ENCODE measurements around the gene A3GALT2. TPM values are rescaled to one million over a fixed set of nuclear protein-coding genes. Genes with fewer than 3 reads are reported as not detected.

The A3GALT2 gene
- total RNA-seq, 1 experiment from 2014 or later = not detected

DNA sequence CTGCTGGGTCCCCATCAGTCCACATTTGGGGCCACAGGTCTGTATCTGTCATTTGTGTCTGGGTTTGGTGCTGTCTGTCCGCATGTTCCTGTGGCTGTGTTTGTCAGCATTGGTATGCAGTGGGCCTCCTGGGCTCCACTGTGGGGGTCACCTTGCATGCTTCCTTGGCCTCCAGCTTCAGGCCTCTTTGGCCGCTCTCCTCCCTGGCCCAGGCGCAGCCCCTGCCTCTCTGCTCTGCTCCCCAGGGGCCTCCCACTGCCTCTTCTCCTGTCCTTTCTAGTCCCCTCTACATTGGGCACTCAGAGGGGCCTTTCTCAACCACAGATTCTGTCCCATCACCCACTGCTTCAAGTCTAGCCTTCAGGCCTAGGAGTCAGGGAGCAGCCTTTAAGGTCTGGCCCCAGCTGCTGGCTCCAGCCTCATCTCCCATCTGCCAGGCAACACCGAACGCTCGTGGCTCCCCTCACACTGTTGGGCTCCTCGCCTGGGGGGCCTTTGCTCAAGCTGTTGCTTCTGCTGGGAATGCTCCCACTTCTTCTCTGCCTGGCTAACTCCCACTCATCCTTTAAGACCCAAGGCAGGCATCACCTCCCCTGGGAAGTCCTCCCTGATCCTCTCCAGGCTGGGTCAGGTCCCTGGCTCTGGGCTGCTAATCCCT lies 50.0 kb downstream of the A3GALT2 start:
- Histone ChIP-seq H3K4me1 (replicated peaks; ENCODE audit: insufficient read depth) (no peaks in the 10 kb centered on the region), H3K27ac (no peak overlapping the region), H3K9me3 (ENCODE audit: insufficient read depth, low read depth) (no peaks in the 10 kb centered on the region), H4K20me1 (ENCODE audit: insufficient read depth) (no peaks in the 10 kb centered on the region), H3K4me2 (no peak overlapping the region), H3K27me3 (ENCODE audit: insufficient read depth, low read depth) (no peaks in the 10 kb centered on the region), H3K79me2 (ENCODE audit: low read depth) (no peaks in the 10 kb centered on the region), H3K4me3 (no peak overlapping the region), H3K9me2 (ENCODE audit: insufficient read depth) (no peaks in the 10 kb centered on the region), H2AFZ (no peak overlapping the region), H3K36me3 (ENCODE audit: low read depth) (no peaks in the 10 kb centered on the region), H3F3A (ENCODE audit: insufficient read depth, low read depth) (peaks cover 7% of the 10 kb centered on the region; the same call in 1 of the 2 replicates)
- DNase-seq = no peak
- intact Hi-C loops (cut with micrococcal nuclease; ENCODE audit: unreplicated experiment) = no loop called here
- TF ChIP-seq, protein P1, sequence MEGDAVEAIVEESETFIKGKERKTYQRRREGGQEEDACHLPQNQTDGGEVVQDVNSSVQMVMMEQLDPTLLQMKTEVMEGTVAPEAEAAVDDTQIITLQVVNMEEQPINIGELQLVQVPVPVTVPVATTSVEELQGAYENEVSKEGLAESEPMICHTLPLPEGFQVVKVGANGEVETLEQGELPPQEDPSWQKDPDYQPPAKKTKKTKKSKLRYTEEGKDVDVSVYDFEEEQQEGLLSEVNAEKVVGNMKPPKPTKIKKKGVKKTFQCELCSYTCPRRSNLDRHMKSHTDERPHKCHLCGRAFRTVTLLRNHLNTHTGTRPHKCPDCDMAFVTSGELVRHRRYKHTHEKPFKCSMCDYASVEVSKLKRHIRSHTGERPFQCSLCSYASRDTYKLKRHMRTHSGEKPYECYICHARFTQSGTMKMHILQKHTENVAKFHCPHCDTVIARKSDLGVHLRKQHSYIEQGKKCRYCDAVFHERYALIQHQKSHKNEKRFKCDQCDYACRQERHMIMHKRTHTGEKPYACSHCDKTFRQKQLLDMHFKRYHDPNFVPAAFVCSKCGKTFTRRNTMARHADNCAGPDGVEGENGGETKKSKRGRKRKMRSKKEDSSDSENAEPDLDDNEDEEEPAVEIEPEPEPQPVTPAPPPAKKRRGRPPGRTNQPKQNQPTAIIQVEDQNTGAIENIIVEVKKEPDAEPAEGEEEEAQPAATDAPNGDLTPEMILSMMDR (conservative IDR thresholded peaks at IDR 0.05) = no peak
- TF ChIP-seq EZH2 (IDR thresholded peaks at IDR 0.05; ENCODE audit: low read depth) = no peak
- ChIA-PET CTCF (no interaction called here), POLR2A (ENCODE audit: unreplicated experiment) (interaction anchor here (0.6 kb wide), 1 partner anchor 39 kb away, joined by 4 read pairs; no protein-coding TSS in a partner anchor)
- no TSS peak for BruUV-seq (replicated peaks)

DNA sequence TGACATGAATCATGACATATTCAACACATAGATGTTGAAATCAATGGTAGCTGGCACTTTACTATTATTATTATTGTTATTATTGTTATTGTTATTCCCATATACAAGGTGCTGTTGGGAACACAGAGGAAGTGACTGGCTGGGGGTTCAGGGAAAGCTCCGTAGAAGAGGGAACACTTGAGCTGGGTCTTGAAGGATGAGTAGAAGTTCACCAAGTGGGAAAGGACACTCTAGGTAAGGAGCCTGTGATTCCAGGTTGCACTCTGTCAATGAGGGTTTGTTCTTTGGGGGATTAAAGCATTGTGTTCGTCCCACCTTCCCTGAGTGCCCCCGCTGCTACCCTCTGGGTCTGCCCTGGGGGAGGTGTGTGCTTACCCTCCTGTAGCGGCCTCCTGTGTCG lies 50.5 kb downstream of the A3GALT2 start:
- Histone ChIP-seq H3K9me2 (ENCODE audit: insufficient read depth) (no peaks in the 10 kb centered on the region), H3K4me1 (replicated peaks; ENCODE audit: insufficient read depth) (no peaks in the 10 kb centered on the region), H3K79me2 (ENCODE audit: low read depth) (no peaks in the 10 kb centered on the region), H2AFZ (no peak overlapping the region), H3K9me3 (ENCODE audit: insufficient read depth, low read depth) (no peaks in the 10 kb centered on the region), H4K20me1 (ENCODE audit: insufficient read depth) (no peaks in the 10 kb centered on the region), H3K4me2 (no peak overlapping the region), H3K27me3 (ENCODE audit: insufficient read depth, low read depth) (no peaks in the 10 kb centered on the region), H3K4me3 (no peak overlapping the region), H3K36me3 (ENCODE audit: low read depth) (no peaks in the 10 kb centered on the region), H3K27ac (no peak overlapping the region), H3F3A (ENCODE audit: insufficient read depth, low read depth) (peaks cover 7% of the 10 kb centered on the region; the same call in 1 of the 2 replicates)
- BruUV-seq (replicated peaks) = no TSS peak
- intact Hi-C loops (cut with micrococcal nuclease; ENCODE audit: unreplicated experiment) = no loop called here
- POLR2A ChIA-PET (ENCODE audit: unreplicated experiment) = interaction anchor here (0.6 to 0.7 kb wide), 2 partner anchors 10 to 39 kb away, joined by 4 read pairs; no protein-coding TSS in a partner anchor
- TF ChIP-seq, protein P1 (conservative IDR thresholded peaks at IDR 0.05) = no peak
- TF ChIP-seq EZH2 (IDR thresholded peaks at IDR 0.05; ENCODE audit: low read depth) = no peak
- no peak for DNase-seq
- CTCF ChIA-PET = no interaction called here

DNA sequence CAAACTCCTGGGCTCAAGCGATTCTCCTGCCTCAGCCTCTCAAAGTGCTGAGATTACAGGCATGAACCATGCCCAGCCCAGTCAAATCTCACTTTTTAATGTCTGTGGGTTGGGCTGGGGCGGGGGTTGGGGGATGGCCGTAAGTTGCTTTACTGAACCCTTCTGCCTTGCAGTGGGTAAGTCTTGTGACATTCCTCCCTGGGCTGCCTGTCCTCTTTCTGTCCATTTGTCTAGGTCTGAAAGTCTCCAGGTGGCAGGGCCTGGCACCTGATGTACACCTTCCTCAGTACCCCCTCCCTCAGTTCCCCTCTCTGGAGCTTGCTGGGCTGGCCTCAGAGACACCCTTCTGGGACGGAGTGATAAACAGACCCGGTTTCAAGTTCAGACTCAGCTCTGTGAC lies 51.3 kb downstream of the A3GALT2 start:
- no peaks in the 10 kb centered on the region for H4K20me1 ChIP-seq (ENCODE audit: insufficient read depth)
- POLR2A ChIA-PET (ENCODE audit: unreplicated experiment) = interaction anchor here (0.6 kb wide), 1 partner anchor 15 kb away, joined by 3 read pairs; no protein-coding TSS in a partner anchor
- H3K9me2 ChIP-seq (ENCODE audit: insufficient read depth) = no peaks in the 10 kb centered on the region
- H3K79me2 ChIP-seq (ENCODE audit: low read depth) = no peaks in the 10 kb centered on the region
- BruUV-seq (replicated peaks) = no TSS peak
- H3F3A ChIP-seq (ENCODE audit: insufficient read depth, low read depth) = peaks cover 7% of the 10 kb centered on the region; the same call in 1 of the 2 replicates
- no peak for TF ChIP-seq EZH2 (IDR thresholded peaks at IDR 0.05; ENCODE audit: low read depth)
- TF ChIP-seq, protein P1 (conservative IDR thresholded peaks at IDR 0.05) = no peak
- no peak overlapping the region for H2AFZ ChIP-seq
- no peak for DNase-seq
- CTCF ChIA-PET = no interaction called here
- no peaks in the 10 kb centered on the region for H3K27me3 ChIP-seq (ENCODE audit: insufficient read depth, low read depth)
- intact Hi-C loops (cut with micrococcal nuclease; ENCODE audit: unreplicated experiment) = no loop called here
- H3K9me3 ChIP-seq (ENCODE audit: insufficient read depth, low read depth) = no peaks in the 10 kb centered on the region
- no peaks in the 10 kb centered on the region for H3K36me3 ChIP-seq (ENCODE audit: low read depth)
- H3K27ac ChIP-seq = no peak overlapping the region
- H3K4me2 ChIP-seq = no peak overlapping the region
- H3K4me1 ChIP-seq (replicated peaks; ENCODE audit: insufficient read depth) = no peaks in the 10 kb centered on the region
- H3K4me3 ChIP-seq = no peak overlapping the region

Measured in PC-9 (cell line).